K562 (cell line): Measurements from ENCODE around the gene PTPRB. TPM values are rescaled to one million over a fixed set of nuclear protein-coding genes. Genes with fewer than 3 reads are reported as not detected.

Experiments used
- ATAC-seq: fragments of 200-7000 bp; cut with Tn5 transposase; 3 replicates; pipeline ENCODE4 v1.9.1; 2020; ENCODE audit warnings: moderate library complexity
- BruUV-seq: library from RNA; stranded (reverse); fragments of 400-500 nt; replicated peaks from 2 replicates; lab custom pipeline; 2021; lab: Mats Ljungman, UMichigan
- CTCF ChIA-PET: fragments of 300-600 bp; formaldehyde crosslinking; extraction: SDS; loops from one replicate; lab custom pipeline; 2021; ENCODE audit warnings: low intra/inter-chr PET ratio; lab: Yijun Ruan, JAX
- POLR2A ChIA-PET: fragments of 300-600, 350-650 bp; sonication (Branson Sonifier 250); formaldehyde crosslinking; extraction: SDS; loops from one replicate; lab custom pipeline; 2021; ENCODE audit warnings: antibody characterized with exemption, inconsistent platforms; lab: Yijun Ruan, JAX
- DNase-seq, 4 experiments: peaks; one replicate each; pipeline versions ENCODE4 v3.0.0 to v3.0.0-alpha.2; 2011 to 2018; ENCODE audit warnings: low spot score in 3 of 4, mixed read lengths in 3 of 4; ENCODE audit errors: extremely low read depth in 1 of 4
- FAIRE-seq: peaks from 2 replicates; lab custom pipeline; 2011; peaks lifted over from hg19 to GRCh38; lab: Jason Lieb, UNC
- H2AFZ ChIP-seq: 2 replicates; pipeline ENCODE4 v1.6.0; 2011; ENCODE audit warnings: low read depth, low read length, control low read depth, inconsistent platforms
- H3K27ac ChIP-seq: fragments of 200-600 bp; 3 replicates; pipeline ENCODE4 v1.8.0; 2011; ENCODE audit warnings: low read depth, mild to moderate bottlenecking, control low read depth, inconsistent platforms, low read length, moderate library complexity, mixed read lengths; ENCODE audit errors: extremely low read depth
- H3K27me3 ChIP-seq, 2 experiments: fragments of 300-600 bp in 1 of 2; 2 replicates in 1 of 2; 3 replicates in 1 of 2; pipeline versions ENCODE4 v1.6.0 to v1.8.0; 2011; ENCODE audit warnings: inconsistent platforms in 2 of 2, low read length in 2 of 2, mild to moderate bottlenecking in 1 of 2, mixed read lengths in 1 of 2, moderate library complexity in 1 of 2; ENCODE audit not compliant: control insufficient read depth in 2 of 2, insufficient read depth in 2 of 2
- H3K36me3 ChIP-seq: fragments of 300-600 bp; 3 replicates; pipeline ENCODE4 v1.8.0; 2011; ENCODE audit warnings: mild to moderate bottlenecking, low read length, inconsistent platforms; ENCODE audit not compliant: control insufficient read depth, insufficient read depth
- H3K4me1 ChIP-seq, 2 experiments: fragments of 200-600 bp in 1 of 2; replicated peaks in 1 of 2; 2 replicates in 1 of 2; 3 replicates in 1 of 2; pipeline versions ENCODE4 v1.5.1 to v1.8.0; 2011; ENCODE audit warnings: inconsistent platforms in 2 of 2, low read length in 2 of 2, mild to moderate bottlenecking in 1 of 2, mixed read lengths in 1 of 2, moderate library complexity in 1 of 2; ENCODE audit not compliant: control insufficient read depth in 2 of 2, insufficient read depth in 2 of 2
- H3K4me2 ChIP-seq: 2 replicates; pipeline ENCODE4 v1.6.1; 2011; ENCODE audit warnings: low read length, control low read depth, inconsistent platforms, mixed read lengths; ENCODE audit not compliant: insufficient read depth
- H3K4me3 ChIP-seq: fragments of 200-600 bp; sonication (generic), shearing (Covaris generic); 2 replicates; pipeline ENCODE4 v1.5.1; 2016; ENCODE audit warnings: control low read depth, inconsistent platforms
- H3K79me2 ChIP-seq: fragments of 200-600 bp; 3 replicates; pipeline ENCODE4 v1.8.0; 2011; ENCODE audit warnings: low read length, inconsistent platforms; ENCODE audit not compliant: control insufficient read depth, insufficient read depth
- H3K9ac ChIP-seq, 2 experiments: 2 replicates each; pipeline versions ENCODE4 v1.6.0 to v1.6.1; 2011; ENCODE audit warnings: low read depth in 2 of 2, low read length in 2 of 2, control low read depth in 1 of 2, inconsistent platforms in 1 of 2, mild to moderate bottlenecking in 1 of 2, mixed read lengths in 1 of 2; ENCODE audit not compliant: insufficient read depth in 1 of 2
- H3K9me1 ChIP-seq: one replicate; pipeline ENCODE4 v1.6.0; 2011; ENCODE audit warnings: inconsistent platforms, mild to moderate bottlenecking, low read length, moderate library complexity; ENCODE audit not compliant: control insufficient read depth, insufficient read depth
- H3K9me3 ChIP-seq: replicated peaks from 2 replicates; pipeline ENCODE4 v1.5.1; 2011; ENCODE audit warnings: low read depth, low read length, inconsistent platforms; ENCODE audit not compliant: control insufficient read depth, insufficient read depth
- H4K20me1 ChIP-seq: replicated peaks from 2 replicates; pipeline ENCODE4 v1.6.1; 2011; ENCODE audit warnings: low read length, inconsistent platforms, mixed read lengths; ENCODE audit not compliant: control insufficient read depth, insufficient read depth
- ARID2 ChIP-seq: fragments of 450-650 bp; IDR thresholded peaks from 2 replicates; pipeline ENCODE4 v1.6.1; 2017; ENCODE audit warnings: antibody characterized with exemption, mild to moderate bottlenecking
- ARID3A ChIP-seq: IDR thresholded peaks from 2 replicates; pipeline ENCODE4 v1.6.1; 2012; ENCODE audit warnings: low read depth, low read length, improper control_type of control experiment, borderline replicate concordance
- ETV1 ChIP-seq: fragments of 450-650 bp; conservative IDR thresholded peaks from 2 replicates; pipeline ENCODE4 v1.6.1; 2016; ENCODE audit warnings: missing genetic modification characterization, control low read depth, low read depth, missing compliant biosample characterization
- L3MBTL2 ChIP-seq: fragments of 450-650 bp; IDR thresholded peaks from 2 replicates; pipeline ENCODE4 v1.6.1; 2016; ENCODE audit warnings: mild to moderate bottlenecking, moderate library complexity
- SRSF3 ChIP-seq: fragments of 200-400 bp; formaldehyde crosslinking; IDR thresholded peaks from 2 replicates; pipeline ENCODE4 v1.6.1; 2016; ENCODE audit warnings: mild to moderate bottlenecking, low read length, moderate library complexity; ENCODE audit not compliant: insufficient read depth
- WGBS: fragments of 100-300 bp; shearing (Covaris generic); methylation state at CpG from one replicate; pipeline ENCODE4 v1.1.6; 2016; ENCODE audit warnings: low coverage, mixed read lengths; ENCODE audit not compliant: insufficient coverage; ENCODE audit errors: missing lambda C conversion rate; 5-methylcytosine and 5-hydroxymethylcytosine counted together
- in situ Hi-C: fragments of 300-500 bp; cut with MboI; formaldehyde crosslinking; loops from 4 replicates; pipeline ENCODE4 v1.15.0; 2018; ENCODE audit warnings: inconsistent platforms, mixed read lengths
- intact Hi-C: fragments of 100-400 bp; cut with micrococcal nuclease; formaldehyde crosslinking; loops from 2 replicates; pipeline ENCODE4 v1.14.2; 2022
- polyA plus RNA-seq, 8 experiments: library from polyadenylated mRNA; depleted of rRNA in 4 of 8; stranded (reverse) in 5 of 8; unstranded in 3 of 8; fragments of >200 nt; fragmentation: Nextera tagmentation in 2 of 8; fragmentation: Illumina TruSeq in 1 of 8; extraction: Ambion mirVana in 2 of 8; extraction: Trizol in 1 of 8; gene quantifications; 2 replicates each; pipeline versions ENCODE4 v1.2.1 to v1.2.3, GENCODE V29; 2011 to 2014; ENCODE audit warnings: inconsistent platforms in 1 of 8, missing spikeins in 1 of 8
- total RNA-seq, 7 experiments: library from RNA; depleted of rRNA in 6 of 7; stranded (reverse); fragments of >200 nt in 6 of 7; fragmentation: Illumina TruSeq in 2 of 7; extraction: Trizol in 2 of 7; gene quantifications; 2 replicates each; pipeline versions ENCODE4 v1.2.1 to v1.2.3, GENCODE V29; 2011 to 2021; ENCODE audit warnings: low replicate concordance in 1 of 7
- TF ChIP-seq, protein P1 (sequence below), 2 experiments: fragments of 450-650 bp in 1 of 2; sonication (generic) in 1 of 2; formaldehyde crosslinking in 1 of 2; IDR thresholded peaks; 2 replicates each; pipeline versions ENCODE4 v1.7.1 to v1.9.0; 2016 to 2022; ENCODE audit warnings: inconsistent platforms in 1 of 2, mild to moderate bottlenecking in 1 of 2, missing genetic modification reagents in 1 of 2
- TF ChIP-seq, protein P2 (sequence below): fragments of 450-650 bp; formaldehyde crosslinking; IDR thresholded peaks from 2 replicates; pipeline ENCODE4 v1.4.0; 2020; ENCODE audit warnings: mild to moderate bottlenecking, mixed read lengths

Gene PTPRB
- total and polyA plus RNA-seq, 9 of the 15 experiments (the other 6 are each of a cell fraction or from before 2014, with no cell fraction given), result 0.46 to 5.9 (median 3.1) TPM

GRCh38 chr12:70467918-70468733 lies 169.1 kb downstream of the PTPRB start:
- no peaks in the 10 kb centered on the region for H3K36me3 ChIP-seq
- peak in 1 of 4 experiments; percentile 46 for DNase-seq
- peak overlapping the region; percentile 57 for H2AFZ ChIP-seq
- no peaks in the 10 kb centered on the region for H3K79me2 ChIP-seq
- H3K9me1 ChIP-seq, result no peaks in the 10 kb centered on the region
- POLR2A ChIA-PET, result interaction anchor here (0.6 to 1.5 kb wide), 3 partner anchors 9 to 196 kb away, joined by 3 to 5 read pairs (median 3); no protein-coding TSS in a partner anchor
- no peaks in the 10 kb centered on the region for H4K20me1 ChIP-seq
- H3K9ac ChIP-seq, result peak overlapping the region in 1 of 2 experiments; percentile 29; a peak in 1 of 4 replicates
- peak overlapping the region; percentile 29; the same call in 1 of the 2 replicates for H3K4me2 ChIP-seq
- BruUV-seq, result TSS peak; percentile 47
- FAIRE-seq, result no peak
- ATAC-seq, result peak; percentile 75
- H3K27me3 ChIP-seq, result no peaks in the 10 kb centered on the region
- in situ Hi-C loops (no loop called here), intact Hi-C loops (no loop called here)
- H3K9me3 ChIP-seq, result peaks cover 6% of the 10 kb centered on the region
- peak overlapping the region; percentile 17 for H3K4me3 ChIP-seq
- H3K4me1 ChIP-seq, result no peaks in the 10 kb centered on the region
- CTCF ChIA-PET, result no interaction called here
- 7% methylated on average over 10 of the region's 10 CpGs for WGBS
- no peak overlapping the region for H3K27ac ChIP-seq
- TF ChIP-seq ARID3A (no peak), SRSF3 (no peak), ETV1 (tag) (0 out of 2 replicates have a peak, but pooled peaks have one; percentile 21), L3MBTL2 (peak; percentile 19; the same call in 1 of the 2 replicates), ARID2 (no peak)
- TF ChIP-seq, protein P1, sequence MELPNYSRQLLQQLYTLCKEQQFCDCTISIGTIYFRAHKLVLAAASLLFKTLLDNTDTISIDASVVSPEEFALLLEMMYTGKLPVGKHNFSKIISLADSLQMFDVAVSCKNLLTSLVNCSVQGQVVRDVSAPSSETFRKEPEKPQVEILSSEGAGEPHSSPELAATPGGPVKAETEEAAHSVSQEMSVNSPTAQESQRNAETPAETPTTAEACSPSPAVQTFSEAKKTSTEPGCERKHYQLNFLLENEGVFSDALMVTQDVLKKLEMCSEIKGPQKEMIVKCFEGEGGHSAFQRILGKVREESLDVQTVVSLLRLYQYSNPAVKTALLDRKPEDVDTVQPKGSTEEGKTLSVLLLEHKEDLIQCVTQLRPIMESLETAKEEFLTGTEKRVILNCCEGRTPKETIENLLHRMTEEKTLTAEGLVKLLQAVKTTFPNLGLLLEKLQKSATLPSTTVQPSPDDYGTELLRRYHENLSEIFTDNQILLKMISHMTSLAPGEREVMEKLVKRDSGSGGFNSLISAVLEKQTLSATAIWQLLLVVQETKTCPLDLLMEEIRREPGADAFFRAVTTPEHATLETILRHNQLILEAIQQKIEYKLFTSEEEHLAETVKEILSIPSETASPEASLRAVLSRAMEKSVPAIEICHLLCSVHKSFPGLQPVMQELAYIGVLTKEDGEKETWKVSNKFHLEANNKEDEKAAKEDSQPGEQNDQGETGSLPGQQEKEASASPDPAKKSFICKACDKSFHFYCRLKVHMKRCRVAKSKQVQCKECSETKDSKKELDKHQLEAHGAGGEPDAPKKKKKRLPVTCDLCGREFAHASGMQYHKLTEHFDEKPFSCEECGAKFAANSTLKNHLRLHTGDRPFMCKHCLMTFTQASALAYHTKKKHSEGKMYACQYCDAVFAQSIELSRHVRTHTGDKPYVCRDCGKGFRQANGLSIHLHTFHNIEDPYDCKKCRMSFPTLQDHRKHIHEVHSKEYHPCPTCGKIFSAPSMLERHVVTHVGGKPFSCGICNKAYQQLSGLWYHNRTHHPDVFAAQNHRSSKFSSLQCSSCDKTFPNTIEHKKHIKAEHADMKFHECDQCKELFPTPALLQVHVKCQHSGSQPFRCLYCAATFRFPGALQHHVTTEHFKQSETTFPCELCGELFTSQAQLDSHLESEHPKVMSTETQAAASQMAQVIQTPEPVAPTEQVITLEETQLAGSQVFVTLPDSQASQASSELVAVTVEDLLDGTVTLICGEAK (IDR thresholded peaks at IDR 0.05), result peak; percentile 62
- TF ChIP-seq, protein P1 (CRISPR knock-in tag; IDR thresholded peaks at IDR 0.05), result no peak
- TF ChIP-seq, protein P2, sequence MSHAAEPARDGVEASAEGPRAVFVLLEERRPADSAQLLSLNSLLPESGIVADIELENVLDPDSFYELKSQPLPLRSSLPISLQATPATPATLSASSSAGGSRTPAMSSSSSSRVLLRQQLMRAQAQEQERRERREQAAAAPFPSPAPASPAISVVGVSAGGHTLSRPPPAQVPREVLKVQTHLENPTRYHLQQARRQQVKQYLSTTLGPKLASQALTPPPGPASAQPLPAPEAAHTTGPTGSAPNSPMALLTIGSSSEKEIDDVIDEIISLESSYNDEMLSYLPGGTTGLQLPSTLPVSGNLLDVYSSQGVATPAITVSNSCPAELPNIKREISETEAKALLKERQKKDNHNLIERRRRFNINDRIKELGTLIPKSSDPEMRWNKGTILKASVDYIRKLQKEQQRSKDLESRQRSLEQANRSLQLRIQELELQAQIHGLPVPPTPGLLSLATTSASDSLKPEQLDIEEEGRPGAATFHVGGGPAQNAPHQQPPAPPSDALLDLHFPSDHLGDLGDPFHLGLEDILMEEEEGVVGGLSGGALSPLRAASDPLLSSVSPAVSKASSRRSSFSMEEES, result no peak
